HG03095 (cell line): ENCODE data around the gene TAF1A.

Experiments
- ATAC-seq: cut with Tn5 transposase; IDR thresholded peaks from one replicate; pipeline ENCODE4 v1.9.1; 2021; ENCODE audit warnings: moderate library complexity; ENCODE audit not compliant: unreplicated experiment

The TAF1A gene

DNA sequence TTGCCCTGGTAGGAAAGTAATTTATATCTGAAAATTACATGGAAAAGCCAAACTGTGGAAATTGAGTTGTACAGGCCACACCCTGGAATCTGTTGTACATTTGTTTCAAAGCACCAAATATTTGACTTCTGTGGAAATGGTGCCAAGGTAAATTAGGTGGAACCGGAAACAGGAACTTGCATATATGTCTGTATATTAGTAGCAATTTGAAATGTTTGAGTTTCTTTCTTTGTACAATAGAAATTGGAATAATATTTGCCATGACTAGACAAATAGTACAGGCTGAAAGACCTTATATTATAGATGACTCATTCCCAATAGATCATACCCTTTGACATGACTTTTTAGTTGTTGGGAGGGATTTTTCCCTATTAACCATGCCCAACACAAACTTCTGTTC, 10.5 kb upstream of the TAF1A start:
- ATAC-seq, result no peak

DNA sequence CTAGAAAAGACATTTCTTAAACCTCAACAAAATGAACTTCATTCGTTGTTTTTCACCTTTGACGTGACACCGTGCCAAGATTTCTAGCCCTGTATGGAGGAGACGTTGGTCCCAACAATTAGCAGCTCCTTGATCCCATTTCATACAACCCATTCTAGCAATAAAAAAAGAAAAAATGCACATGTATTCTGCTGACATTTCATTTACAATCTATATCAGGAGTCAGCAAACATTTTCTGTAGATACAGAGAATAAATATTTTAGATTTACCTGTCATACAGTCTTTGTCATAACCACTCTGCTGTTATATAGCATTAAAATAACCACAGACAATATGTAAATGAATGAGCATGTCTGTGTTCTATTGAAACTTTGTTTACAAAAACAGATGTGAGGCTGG, 7.0 kb upstream of the TAF1A start:
- no peak for ATAC-seq

DNA sequence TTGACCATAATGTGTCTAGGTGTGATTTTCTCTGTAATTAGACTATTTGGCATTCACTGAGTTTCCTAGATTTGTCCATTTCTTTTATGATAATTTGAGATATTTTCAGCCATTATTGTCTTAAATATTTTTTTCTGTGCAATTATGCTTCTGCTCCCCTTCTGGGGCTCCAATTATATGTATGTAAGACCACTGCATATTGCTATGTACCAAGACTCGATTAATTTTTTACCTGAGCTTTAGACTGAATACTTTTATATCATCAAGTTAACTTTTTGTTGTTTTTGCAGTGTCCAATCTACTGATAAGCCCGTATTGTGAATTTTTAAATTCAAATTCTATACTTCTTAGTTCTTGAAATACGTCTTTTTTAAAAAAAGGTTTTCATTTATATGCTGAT, 5.1 kb upstream of the TAF1A start:
- ATAC-seq, result no peak

DNA sequence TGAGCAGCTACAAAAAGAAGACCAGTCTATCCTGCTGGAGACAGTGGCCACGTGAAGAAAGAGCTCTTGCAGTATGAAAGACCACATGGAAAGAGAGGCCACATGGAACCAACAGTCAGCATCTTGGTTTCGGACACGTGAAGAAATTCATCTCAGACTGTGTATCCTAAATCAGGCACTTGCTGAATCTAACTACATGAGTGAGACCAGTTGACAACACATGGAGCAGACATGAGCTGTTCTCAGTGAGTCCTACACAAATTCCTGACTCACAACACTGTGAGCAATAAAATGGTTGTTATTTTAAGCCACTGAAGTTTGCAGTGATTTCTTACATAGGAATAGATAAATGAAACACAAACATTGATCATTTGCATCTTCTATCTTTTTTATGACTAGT, 2.4 kb upstream of the TAF1A start:
- no peak for ATAC-seq

DNA sequence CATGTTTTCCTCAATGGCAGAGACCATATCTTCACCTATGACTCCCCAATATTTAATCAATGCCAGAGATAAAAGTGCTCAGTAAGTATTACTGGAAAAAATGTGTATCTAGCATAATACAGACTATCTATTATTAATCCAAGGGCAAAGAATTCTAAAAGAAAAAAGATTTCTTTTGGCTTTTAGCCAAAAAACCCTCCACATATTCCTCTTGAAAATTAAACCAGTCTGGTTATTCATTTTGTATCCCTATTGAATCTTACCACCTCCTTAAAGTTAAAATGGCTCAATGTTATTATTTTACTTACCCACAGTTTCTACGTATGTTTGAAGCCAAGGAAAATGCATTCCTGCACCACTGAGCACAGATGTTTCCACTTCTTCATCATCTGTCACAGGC, 1.6 kb downstream of the TAF1A start:
- ATAC-seq, result no peak

DNA sequence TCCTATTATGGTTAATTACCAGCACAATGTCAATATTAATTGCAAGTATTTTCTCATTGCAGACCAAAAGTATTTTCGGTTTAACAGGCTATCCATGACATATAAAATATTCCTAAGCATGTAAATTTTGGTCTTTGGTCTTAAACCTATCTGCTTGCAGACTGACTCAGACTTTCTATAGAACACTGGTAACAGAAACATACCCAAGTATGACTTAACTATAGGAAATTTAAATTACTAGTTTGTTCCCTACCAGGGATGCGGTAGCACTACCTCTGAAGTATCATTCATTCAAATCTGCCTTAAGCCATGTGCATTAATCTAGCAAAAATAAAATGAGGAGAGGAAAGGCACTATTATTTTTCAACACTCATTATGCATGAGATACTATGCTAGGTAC, 2.9 kb downstream of the TAF1A start:
- ATAC-seq, result no peak

DNA sequence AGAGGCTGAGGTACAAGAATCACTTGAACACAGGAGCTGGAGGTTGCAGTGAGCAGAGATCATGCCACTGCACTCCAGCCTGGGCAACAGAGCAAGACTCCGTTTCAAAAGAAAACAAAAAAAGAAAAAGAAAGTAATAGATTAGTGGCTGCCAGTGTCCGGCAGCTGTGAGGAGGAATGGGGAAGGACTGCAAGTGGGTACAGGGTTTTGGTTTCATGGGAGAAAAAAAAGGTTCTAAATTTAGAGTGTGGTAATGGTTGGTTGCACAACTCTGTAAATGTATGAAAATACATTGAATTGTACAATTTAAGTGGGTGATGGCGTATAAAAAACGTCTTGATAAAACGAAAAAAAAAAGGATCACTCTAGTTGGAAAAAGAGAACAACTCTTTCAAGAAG, 6.7 kb downstream of the TAF1A start:
- ATAC-seq, result peak; percentile 66

DNA sequence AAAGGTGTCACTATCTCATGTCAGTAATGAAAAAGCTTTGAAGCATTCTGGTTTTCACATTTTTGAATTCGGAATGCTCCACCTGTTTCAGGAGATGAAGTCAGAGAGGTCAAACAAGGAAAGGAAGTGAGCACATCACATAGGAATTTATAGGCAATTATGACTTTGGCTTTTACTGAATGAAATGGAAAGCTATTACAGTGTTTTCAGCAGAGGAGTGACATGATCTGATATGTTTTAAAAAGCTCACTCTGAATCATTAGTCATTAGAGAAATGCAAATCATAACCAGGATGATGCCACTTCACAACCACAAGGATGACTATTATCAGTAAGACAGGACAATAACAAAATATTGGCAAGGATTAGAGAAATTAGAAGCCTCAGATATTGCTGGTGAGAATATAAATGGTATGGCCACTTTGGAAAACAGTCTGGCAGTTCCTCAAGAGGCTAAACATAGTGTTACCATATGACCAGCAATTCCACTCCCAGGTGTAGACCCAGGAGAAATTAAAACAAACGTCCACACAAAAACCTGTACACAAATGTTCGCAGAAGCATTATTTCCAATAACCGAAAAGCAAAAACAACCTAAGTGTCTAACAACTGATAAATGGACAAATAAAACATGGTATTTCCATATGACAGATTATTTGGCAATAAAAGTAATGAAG, 7.5 kb downstream of the TAF1A start:
- no peak for ATAC-seq

DNA sequence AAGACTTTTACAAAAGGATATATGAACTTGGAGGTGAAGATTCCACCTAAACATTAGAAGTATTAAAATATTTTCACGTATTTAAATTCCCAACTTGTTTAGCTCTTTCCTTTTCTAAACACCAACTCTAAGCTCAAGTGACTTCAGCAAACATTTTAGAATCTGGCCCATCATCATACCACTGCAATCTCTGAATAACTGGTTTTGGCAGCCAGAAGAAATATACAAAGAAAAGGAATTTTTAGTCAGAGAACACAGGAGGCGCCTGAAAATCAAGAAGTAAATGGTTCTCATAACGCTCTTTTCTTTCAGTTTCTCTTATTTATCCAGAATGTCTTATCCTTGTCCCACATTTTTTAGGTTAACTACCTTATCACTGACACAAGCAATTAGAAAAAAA, 10.4 kb downstream of the TAF1A start:
- no peak for ATAC-seq

DNA sequence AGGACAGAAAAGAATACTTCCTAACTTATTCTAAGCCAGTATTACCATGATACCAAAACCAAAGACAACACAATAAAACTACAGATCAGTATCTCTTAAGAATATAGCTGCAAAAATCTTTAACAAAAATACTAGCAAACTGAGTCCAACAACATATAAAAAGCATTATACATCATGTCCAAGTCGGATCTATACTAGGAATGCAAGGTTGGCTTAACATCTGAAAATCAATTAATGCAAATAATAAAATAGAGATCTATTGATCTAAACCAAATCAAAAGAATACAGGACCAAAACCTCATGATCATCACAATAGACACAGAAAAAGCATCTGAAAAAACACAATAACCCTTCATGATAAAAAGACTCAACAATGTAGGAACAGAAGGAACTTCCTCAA, 18.9 kb downstream of the TAF1A start:
- no peak for ATAC-seq

DNA sequence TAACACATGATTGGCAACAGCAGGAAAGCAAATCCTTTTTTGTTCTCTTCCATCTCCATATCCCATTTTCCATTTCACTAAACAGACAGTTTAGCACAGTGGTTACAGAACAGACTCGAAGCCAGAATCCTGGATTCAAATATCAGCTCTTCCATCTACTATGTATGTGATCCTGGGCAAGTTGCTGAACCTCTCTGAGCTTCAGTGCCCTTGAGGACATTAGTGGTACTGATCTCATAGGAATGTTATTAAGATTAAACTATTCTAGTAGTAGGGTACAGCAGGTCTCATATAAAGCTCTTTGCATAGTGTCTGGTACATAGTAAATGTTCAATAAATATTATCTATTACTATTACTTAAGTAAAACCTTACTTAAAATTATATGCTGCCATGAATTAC, 28.1 kb downstream of the TAF1A start:
- ATAC-seq, result no peak

DNA sequence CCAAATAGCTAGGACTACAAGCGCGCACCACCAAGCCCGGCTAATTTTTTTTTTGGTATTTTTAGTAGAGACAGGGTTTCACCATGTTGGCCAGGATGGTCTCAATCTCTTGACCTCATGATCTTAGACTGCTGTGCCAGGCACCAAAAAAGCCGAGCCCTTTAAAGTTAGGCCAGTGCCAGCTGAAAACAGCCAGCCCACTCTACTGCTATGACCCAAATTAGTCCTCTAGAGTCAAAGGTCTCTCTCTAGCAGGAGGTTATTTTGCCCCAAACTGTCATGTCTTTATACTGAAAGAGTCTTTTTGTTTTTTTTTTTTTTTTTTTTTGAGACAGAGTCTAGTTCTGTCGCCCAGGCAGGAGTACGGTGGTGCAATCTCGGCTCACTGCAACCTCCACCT, 32.2 kb downstream of the TAF1A start:
- no peak for ATAC-seq

DNA sequence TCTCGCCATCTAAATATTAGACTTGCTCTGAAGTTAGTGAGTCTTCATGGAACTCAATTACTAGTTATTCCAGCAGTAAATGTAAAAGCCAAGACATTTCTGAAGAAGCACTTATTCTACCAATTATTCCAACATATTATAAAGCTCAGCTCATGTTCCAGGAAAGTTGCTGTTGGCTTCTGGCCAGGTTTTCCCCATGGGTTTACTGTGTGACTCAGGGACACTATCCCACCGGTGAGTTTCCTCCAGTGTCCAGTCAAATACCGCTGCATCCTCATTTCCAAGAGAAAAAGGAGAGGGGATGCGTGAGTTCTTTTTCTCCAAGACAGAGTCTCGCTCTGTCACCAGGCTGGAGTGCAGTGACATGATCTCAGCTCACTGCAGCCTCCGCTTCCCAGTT, 32.6 kb downstream of the TAF1A start:
- no peak for ATAC-seq

DNA sequence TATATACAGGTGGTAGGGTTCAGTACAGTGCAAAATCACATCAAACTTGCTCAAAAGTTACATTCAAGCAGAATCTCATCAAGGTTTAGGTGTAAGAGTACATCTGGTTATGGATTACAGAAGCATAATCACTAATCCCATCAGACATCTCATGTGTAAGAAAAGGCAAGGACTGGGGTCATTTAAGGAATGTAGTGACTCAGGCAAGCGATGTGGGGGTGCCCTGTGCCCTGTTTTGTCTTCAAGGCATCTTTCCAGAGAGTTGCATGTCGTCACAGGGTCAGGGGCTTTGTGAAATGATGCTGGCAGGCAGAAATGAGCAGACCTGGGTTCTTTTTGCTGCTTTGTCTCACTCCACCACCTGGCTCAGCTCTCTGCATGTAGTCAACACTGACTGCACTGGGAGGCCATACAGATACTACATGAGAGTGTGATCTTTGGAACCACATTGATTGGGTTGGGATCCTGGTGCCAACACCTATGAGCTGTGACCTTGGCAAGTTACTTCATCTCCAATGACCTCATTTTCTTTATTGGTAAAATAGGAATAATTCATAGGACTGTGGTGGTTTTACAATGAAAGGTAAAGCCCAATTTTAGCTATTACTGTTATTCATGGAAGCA, 33.6 kb downstream of the TAF1A start:
- ATAC-seq, result no peak

DNA sequence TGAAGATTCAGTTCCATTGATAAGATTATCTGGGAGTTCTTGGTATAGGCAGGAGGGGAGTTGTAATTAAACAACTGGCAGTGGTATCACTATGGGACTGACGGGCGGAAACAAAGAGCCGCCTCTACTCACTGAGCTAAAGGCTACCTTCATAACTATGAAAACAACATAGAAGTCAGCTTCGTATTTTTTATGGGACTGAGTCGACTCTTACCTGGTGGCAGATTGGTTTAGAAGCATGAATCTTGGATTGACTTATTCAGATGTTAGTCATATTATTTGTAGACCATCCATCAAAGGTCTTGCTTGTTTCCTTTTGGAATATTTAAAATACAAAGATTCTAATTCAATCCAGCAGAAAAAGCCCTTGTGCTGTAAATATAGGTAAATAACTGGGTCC, 35.6 kb downstream of the TAF1A start:
- no peak for ATAC-seq

DNA sequence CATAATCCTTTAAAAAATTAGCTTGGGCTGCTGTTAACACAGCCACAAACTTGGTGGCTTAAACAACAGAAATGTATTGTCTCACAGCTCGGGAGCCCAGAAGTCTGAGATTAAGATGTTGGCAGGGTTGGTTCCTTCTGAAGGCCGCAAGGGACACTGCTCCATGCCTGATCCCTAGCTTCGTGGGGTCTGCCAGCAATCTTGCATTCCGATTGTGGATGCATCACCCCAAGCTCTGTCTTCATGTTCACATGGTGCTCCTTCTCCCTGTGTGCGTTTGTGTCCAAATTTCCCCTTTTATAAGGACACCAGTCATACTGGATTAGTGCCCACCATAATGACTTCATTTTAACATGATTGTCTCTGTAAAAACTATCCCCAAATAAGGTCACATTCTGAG, 36.9 kb downstream of the TAF1A start:
- ATAC-seq, result no peak

DNA sequence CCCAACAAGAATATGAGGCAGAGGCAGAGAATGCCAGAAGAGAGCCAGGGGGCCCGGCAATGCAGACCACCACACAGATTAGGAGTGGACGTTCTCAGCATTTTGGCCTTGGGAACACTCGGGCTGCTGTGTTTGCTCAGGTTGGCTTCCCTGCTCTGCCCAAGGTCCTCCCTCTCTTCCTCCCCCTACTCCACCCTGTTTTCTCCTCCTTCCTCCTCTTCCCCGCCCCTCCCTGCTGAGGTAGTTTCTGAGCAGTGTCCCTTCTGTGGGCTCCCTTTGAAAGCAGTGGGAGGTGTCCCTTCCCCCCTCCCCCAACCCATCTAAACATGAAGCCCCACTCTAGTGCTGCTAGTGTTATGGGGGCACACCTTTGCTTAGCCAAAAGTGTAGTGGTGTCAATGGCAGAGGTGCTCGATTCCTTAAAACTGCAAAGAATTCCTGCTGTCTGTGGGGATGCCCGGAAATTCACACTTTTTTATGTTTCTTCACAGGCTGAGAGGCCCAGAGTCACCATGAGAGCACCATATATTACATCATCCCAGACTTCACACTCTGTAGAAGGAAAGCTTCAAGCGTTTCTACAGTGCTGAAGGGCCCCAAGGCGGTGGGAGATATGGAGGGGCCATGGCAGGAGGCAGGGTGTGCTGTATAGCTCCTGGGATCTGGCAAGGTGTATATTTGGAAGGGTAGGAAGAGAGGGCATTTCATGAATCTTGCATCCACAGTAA, 41.6 kb downstream of the TAF1A start, which contains the start of gene HHIPL2:
Gene HHIPL2, minus strand, starts transcription at position 161 of the 728 bp plus-strand sequence. Its CDS starts 60 bp downstream, at position 101.
- ATAC-seq, result no peak

DNA sequence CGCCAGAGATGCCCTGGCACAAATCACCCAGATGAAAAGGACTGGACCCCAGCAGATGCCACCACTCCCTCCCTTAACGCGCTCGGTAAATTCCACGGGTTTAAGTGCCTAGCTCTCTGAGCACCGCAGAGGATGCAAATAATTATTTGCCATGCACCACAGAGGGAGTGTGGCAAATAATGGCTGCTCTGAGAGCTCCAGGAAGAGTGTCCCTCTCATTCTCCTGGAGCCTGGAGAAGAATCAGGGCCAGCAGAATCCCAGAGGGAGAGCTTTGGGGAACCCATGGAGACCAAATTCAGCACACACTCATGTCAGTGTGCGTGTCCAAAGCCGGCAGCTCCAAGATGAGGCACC, 42.5 kb downstream of the TAF1A start:
- no peak for ATAC-seq

DNA sequence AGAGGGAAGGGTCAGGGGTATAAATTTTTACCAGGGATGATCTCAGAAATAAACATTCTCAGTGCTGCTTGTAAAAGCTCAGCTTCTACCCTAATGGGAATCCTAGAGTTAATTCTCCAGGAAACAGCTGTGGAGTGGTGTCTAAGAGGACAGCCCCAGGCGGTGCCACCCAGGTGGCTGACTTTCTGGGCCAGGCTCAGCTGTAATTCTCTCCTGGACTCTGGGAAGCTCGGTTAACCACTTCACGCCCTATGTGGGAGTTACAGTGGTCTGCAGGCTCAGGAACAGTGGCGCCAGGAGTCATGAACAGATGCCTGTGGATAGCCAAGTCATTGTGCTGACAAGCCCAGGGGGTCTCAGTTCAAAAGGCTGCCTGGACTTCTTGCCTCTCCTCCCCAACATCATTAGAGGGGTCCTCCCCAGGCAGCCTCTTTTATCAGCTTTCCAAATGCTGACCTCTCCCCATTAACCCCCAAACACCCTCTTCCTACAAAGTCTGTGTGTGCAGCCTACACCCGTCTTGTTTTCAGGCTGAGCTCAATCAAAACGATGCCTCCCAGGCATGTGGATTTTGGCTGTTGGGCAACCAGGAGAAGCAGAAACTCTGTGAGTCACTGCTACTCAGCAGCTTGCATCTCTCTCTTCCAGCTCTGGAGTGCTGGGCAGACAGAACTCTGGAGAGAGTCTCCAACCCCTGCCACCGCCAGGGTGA, 43.0 kb downstream of the TAF1A start:
- ATAC-seq, result no peak

DNA sequence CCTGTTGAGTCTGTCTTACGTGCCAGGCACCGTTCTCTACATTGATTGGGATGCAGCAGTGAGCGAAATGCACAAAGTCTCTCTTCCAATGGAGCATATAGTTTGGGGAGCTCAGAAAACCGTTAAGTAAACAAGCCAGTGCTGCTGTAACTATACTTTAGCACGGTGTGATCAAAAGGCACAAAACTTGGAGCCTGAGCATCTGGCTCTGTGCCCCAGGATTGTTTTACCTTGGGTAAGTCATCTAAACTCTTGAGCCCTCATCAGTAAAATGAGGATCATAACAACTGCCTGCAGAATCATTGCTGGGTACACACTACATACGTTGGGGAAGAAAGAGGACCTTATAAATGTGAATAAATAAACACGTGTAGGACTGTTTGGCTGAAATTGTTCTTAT, 43.6 kb downstream of the TAF1A start:
- ATAC-seq, result no peak

DNA sequence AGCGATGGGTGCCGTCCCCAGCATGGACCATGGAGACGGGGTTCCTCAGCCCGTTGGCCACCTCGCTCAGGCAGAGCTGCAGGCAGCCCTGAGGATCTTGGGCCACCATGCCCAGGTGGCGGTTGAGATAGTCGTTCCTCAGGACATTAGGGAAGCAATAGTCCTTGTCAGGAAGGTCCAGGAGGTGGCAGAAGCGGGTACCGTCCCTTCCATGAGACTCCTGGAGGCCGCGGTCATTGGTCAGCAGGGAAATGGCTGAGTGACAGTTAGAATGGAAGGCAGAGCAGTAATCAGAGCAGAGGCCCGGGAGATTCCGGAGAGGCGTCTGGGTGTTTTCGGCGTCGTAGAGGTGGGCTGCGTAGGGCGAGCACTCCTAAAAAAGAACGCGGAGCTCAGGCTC, 45.9 kb downstream of the TAF1A start:
- no peak for ATAC-seq

DNA sequence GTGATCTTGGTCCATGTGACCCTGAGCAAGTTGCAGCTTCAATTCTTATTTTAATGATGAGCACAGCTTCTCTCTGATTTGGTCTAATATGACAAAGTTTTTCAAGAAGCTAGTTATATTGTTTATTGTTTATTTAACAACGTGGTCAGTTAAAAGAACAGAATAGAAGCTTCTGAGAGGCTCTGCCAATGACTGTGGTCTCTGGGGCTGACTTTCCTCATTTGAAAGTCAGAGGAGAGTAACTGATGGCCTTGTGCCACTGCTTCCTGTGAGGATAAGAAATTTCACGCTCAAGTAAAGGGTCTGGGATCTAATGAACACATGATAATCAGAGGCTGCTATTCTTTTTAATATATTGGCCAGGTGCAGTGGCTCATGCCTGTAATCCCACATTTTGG, 49.1 kb downstream of the TAF1A start:
- no peak for ATAC-seq
